GM12801 (cell line): ENCODE results near the gene ANKRD17.

Experiments
- TF ChIP-seq, protein P1 (sequence below): IDR thresholded peaks from one replicate; pipeline ENCODE4 v1.5.1; 2011; ENCODE audit warnings: control low read depth; ENCODE audit not compliant: insufficient read length; ENCODE audit errors: extremely low read depth

Gene ANKRD17

GRCh38 chr4:73037057-73037456 is 221.5 kb downstream of the ANKRD17 start:
- TF ChIP-seq, protein P1, sequence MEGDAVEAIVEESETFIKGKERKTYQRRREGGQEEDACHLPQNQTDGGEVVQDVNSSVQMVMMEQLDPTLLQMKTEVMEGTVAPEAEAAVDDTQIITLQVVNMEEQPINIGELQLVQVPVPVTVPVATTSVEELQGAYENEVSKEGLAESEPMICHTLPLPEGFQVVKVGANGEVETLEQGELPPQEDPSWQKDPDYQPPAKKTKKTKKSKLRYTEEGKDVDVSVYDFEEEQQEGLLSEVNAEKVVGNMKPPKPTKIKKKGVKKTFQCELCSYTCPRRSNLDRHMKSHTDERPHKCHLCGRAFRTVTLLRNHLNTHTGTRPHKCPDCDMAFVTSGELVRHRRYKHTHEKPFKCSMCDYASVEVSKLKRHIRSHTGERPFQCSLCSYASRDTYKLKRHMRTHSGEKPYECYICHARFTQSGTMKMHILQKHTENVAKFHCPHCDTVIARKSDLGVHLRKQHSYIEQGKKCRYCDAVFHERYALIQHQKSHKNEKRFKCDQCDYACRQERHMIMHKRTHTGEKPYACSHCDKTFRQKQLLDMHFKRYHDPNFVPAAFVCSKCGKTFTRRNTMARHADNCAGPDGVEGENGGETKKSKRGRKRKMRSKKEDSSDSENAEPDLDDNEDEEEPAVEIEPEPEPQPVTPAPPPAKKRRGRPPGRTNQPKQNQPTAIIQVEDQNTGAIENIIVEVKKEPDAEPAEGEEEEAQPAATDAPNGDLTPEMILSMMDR = no peak

GRCh38 chr4:73036123-73036522 is 222.5 kb downstream of the ANKRD17 start:
- TF ChIP-seq, protein P1 = no peak

GRCh38 chr4:73034896-73035295 is 223.7 kb downstream of the ANKRD17 start:
- TF ChIP-seq, protein P1 = no peak

GRCh38 chr4:73028621-73029020 is 230.0 kb downstream of the ANKRD17 start:
- TF ChIP-seq, protein P1 = no peak
